HG03064 (cell line): ENCODE measurements around the gene SRRM1.
"Not testable (repeated sequence)": the region's sequence is repeated elsewhere in the genome, so short reads cannot be mapped to it uniquely, and the experiment has no call there.

Source experiments
- ATAC-seq: cut with Tn5 transposase; IDR thresholded peaks from one replicate; pipeline ENCODE4 v1.9.1; 2021; ENCODE audit warnings: low read depth; ENCODE audit not compliant: unreplicated experiment

SRRM1 gene

GRCh38 chr1:24692351-24692980, 49.4 kb downstream of the SRRM1 start:
- no peak for ATAC-seq

- ATAC-seq, result no peak
Observed at GRCh38 chr1:24693827-24694379, 50.8 kb downstream of the SRRM1 start.

- ATAC-seq, result no peak
Observed at GRCh38 chr1:24694380-24694843, 51.3 kb downstream of the SRRM1 start.

GRCh38 chr1:24695202-24695974, 52.3 kb downstream of the SRRM1 start:
- ATAC-seq, result no peak

- no peak for ATAC-seq
Observed at GRCh38 chr1:24696041-24696755, 53.1 kb downstream of the SRRM1 start.

- ATAC-seq, result no peak
Observed at GRCh38 chr1:24696756-24697330, 53.7 kb downstream of the SRRM1 start.

GRCh38 chr1:24697453-24698001, 54.4 kb downstream of the SRRM1 start:
- not testable (repeated sequence) for ATAC-seq

GRCh38 chr1:24698326-24698725, 55.2 kb downstream of the SRRM1 start:
- not testable (repeated sequence) for ATAC-seq

- no peak for ATAC-seq
Observed at GRCh38 chr1:24699628-24700027, 56.5 kb downstream of the SRRM1 start.

GRCh38 chr1:24702511-24703293, 59.6 kb downstream of the SRRM1 start:
- ATAC-seq, result no peak

GRCh38 chr1:24704411-24705259, 61.5 kb downstream of the SRRM1 start:
- ATAC-seq, result no peak

- no peak for ATAC-seq
Observed at GRCh38 chr1:24705260-24706073, 62.4 kb downstream of the SRRM1 start.

- not testable (repeated sequence) for ATAC-seq
Observed at GRCh38 chr1:24706074-24706389, 62.9 kb downstream of the SRRM1 start.

- ATAC-seq, result no peak
Observed at GRCh38 chr1:24707687-24708086, 64.6 kb downstream of the SRRM1 start.

GRCh38 chr1:24708938-24709337, 65.8 kb downstream of the SRRM1 start:
- ATAC-seq, result no peak

GRCh38 chr1:24709791-24710441, 66.8 kb downstream of the SRRM1 start:
- no peak for ATAC-seq

- ATAC-seq, result no peak
Observed at GRCh38 chr1:24711329-24711728, 68.2 kb downstream of the SRRM1 start.

GRCh38 chr1:24713176-24713575, 70.1 kb downstream of the SRRM1 start:
- ATAC-seq, result no peak
